ENCODE results near the gene PUM1.

DNA sequence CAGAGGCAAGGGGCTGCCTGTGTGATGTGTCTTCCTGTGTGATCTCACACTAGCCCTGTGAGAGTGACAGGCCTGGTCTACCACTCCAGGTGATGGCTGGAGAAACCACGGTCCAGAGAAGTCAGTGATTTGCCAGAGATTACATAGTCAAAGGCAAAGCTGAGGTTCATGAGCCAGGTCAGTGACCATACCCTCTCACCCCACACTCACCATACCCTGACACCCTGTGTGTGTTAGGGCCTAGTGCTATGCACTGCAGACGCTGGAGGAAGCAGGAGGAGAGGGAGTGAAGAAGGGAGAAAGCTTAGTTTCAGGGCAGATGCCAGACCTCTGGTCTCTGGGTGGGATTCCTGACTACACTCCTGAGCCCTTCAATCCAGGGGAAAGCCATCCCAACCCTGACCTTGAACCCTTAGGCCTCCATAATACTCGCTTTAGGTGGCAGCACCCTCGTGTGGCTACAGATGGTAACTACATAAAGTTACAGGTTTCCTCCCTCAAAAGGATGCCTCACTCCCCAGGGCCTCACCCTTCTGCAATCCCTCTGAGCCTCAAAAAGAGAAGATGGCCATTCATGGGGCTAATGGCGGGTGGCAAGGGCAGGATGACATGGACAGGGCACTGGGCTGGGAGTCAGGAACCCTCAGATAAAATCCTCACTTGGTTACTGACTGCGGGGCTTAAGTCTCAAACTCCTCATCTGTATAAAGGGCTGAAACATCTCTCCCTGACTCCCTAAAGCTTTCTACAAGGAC, 136.2 kb downstream of the PUM1 start:
- TF ChIP-seq, protein P1, sequence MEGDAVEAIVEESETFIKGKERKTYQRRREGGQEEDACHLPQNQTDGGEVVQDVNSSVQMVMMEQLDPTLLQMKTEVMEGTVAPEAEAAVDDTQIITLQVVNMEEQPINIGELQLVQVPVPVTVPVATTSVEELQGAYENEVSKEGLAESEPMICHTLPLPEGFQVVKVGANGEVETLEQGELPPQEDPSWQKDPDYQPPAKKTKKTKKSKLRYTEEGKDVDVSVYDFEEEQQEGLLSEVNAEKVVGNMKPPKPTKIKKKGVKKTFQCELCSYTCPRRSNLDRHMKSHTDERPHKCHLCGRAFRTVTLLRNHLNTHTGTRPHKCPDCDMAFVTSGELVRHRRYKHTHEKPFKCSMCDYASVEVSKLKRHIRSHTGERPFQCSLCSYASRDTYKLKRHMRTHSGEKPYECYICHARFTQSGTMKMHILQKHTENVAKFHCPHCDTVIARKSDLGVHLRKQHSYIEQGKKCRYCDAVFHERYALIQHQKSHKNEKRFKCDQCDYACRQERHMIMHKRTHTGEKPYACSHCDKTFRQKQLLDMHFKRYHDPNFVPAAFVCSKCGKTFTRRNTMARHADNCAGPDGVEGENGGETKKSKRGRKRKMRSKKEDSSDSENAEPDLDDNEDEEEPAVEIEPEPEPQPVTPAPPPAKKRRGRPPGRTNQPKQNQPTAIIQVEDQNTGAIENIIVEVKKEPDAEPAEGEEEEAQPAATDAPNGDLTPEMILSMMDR (IDR thresholded peaks at IDR 0.05), result no peak
- no peak for TF ChIP-seq POLR2A (IDR thresholded peaks at IDR 0.05)

Measured in lower leg skin (tissue), 3 donors.